Neural progenitor cell (in vitro differentiated cells): ENCODE data around the gene SMARCC2. TPM values are rescaled to one million over a fixed set of nuclear protein-coding genes. Genes with fewer than 3 reads are reported as not detected.

Experiments used
- DNase-seq: peaks from one replicate; pipeline ENCODE4 v3.0.0-alpha.2; 2016; ENCODE audit warnings: low spot score
- H2AFZ ChIP-seq: fragments of 200-600 bp; sonication (generic); replicated peaks from 2 replicates; pipeline ENCODE4 v1.6.1; 2016; ENCODE audit warnings: antibody characterized with exemption
- H3F3A ChIP-seq: fragments of 200-600 bp; sonication (generic); 2 replicates; pipeline ENCODE4 v1.6.1; 2016; ENCODE audit warnings: antibody characterized with exemption, low read depth
- H3K27ac ChIP-seq: fragments of 200-600 bp; sonication (generic); 2 replicates; pipeline ENCODE4 v1.5.1; 2016; ENCODE audit warnings: mild to moderate bottlenecking
- H3K27me3 ChIP-seq: fragments of 200-600 bp; sonication (generic); 2 replicates; pipeline ENCODE4 v1.6.1; 2016; ENCODE audit warnings: mild to moderate bottlenecking, moderate library complexity
- H3K36me3 ChIP-seq: fragments of 200-600 bp; sonication (generic); 2 replicates; pipeline ENCODE4 v1.5.1; 2016
- H3K4me1 ChIP-seq: fragments of 200-600 bp; sonication (generic); 2 replicates; pipeline ENCODE4 v1.6.1; 2016; ENCODE audit warnings: mixed run types
- H3K4me2 ChIP-seq: fragments of 200-600 bp; sonication (generic); 2 replicates; pipeline ENCODE4 v1.6.1; 2016
- H3K4me3 ChIP-seq: fragments of 200-600 bp; sonication (generic); 2 replicates; pipeline ENCODE4 v1.5.1; 2016
- H3K79me2 ChIP-seq: fragments of 200-600 bp; sonication (generic); 2 replicates; pipeline ENCODE4 v1.6.1; 2016; ENCODE audit warnings: low read depth
- H3K9ac ChIP-seq: fragments of 200-600 bp; sonication (generic); 2 replicates; pipeline ENCODE4 v1.6.1; 2016
- H3K9me3 ChIP-seq: fragments of 200-600 bp; sonication (generic); 2 replicates; pipeline ENCODE4 v1.5.1; 2016; ENCODE audit warnings: low read depth
- H4K20me1 ChIP-seq: fragments of 200-600 bp; sonication (generic); 2 replicates; pipeline ENCODE4 v1.6.1; 2016; ENCODE audit warnings: low read depth
- H3K27ac Mint-ChIP-seq: 3 replicates; pipeline ENCODE4 v1.8.0; 2021; ENCODE audit warnings: mixed read lengths
- H3K27me3 Mint-ChIP-seq: 2 replicates; pipeline ENCODE4 v1.8.0; 2022; ENCODE audit warnings: low read depth, mild to moderate bottlenecking, inconsistent platforms, moderate library complexity, mixed read lengths; ENCODE audit not compliant: insufficient read depth
- H3K36me3 Mint-ChIP-seq: 3 replicates; pipeline ENCODE4 v1.8.0; 2021; ENCODE audit warnings: mixed read lengths
- H3K4me1 Mint-ChIP-seq: 3 replicates; pipeline ENCODE4 v1.8.0; 2021; ENCODE audit warnings: mixed read lengths
- H3K4me3 Mint-ChIP-seq: 3 replicates; pipeline ENCODE4 v1.8.0; 2021; ENCODE audit warnings: mild to moderate bottlenecking, moderate library complexity, mixed read lengths
- H3K9me3 Mint-ChIP-seq: 3 replicates; pipeline ENCODE4 v1.8.0; 2020; ENCODE audit warnings: mixed read lengths
- CTCF ChIP-seq: fragments of 200-600 bp; sonication (generic); IDR thresholded peaks from 2 replicates; pipeline ENCODE4 v1.5.1; 2017; ENCODE audit warnings: antibody characterized with exemption, mild to moderate bottlenecking
- EZH2 ChIP-seq: fragments of 200-600 bp; sonication (generic); IDR thresholded peaks from 2 replicates; pipeline ENCODE4 v1.6.1; 2017; ENCODE audit warnings: antibody characterized with exemption, mild to moderate bottlenecking, moderate library complexity
- EZH2phosphoT487 ChIP-seq: fragments of 200-600 bp; sonication (generic); IDR thresholded peaks from 2 replicates; pipeline ENCODE4 v1.6.1; 2017; ENCODE audit warnings: antibody characterized with exemption
- total RNA-seq: library from RNA; depleted of rRNA; stranded (reverse); fragments of >200 nt; gene quantifications from 2 replicates; pipeline ENCODE4 v1.2.3, GENCODE V29; 2015; ENCODE audit warnings: low replicate concordance

The SMARCC2 gene
- total RNA-seq, 1 donor from 2014 or later, result 103 TPM

GRCh38 chr12:56122637-56123036 lies 66.6 kb downstream of the SMARCC2 start:
- H3K4me3 Mint-ChIP-seq, result no peak overlapping the region
- no peak overlapping the region for H2AFZ ChIP-seq
- no peak overlapping the region for H3K4me2 ChIP-seq
- H4K20me1 ChIP-seq, result peaks cover 21% of the 10 kb centered on the region
- no peak overlapping the region for H3K4me3 ChIP-seq
- H3K27me3 ChIP-seq, result no peaks in the 10 kb centered on the region
- H3K4me1 Mint-ChIP-seq, result peaks cover 42% of the 10 kb centered on the region
- H3K27me3 Mint-ChIP-seq, result peaks cover 7% of the 10 kb centered on the region
- H3K9me3 Mint-ChIP-seq, result no peaks in the 10 kb centered on the region
- peaks cover 15% of the 10 kb centered on the region for H3K79me2 ChIP-seq
- peaks cover 52% of the 10 kb centered on the region for H3F3A ChIP-seq
- peaks cover 24% of the 10 kb centered on the region for H3K4me1 ChIP-seq
- no peak for DNase-seq
- H3K9ac ChIP-seq, result no peak overlapping the region
- no peaks in the 10 kb centered on the region for H3K9me3 ChIP-seq
- H3K27ac Mint-ChIP-seq, result no peak overlapping the region
- TF ChIP-seq CTCF (no peak), EZH2 (no peak), EZH2phosphoT487 (no peak)
- peaks cover 12% of the 10 kb centered on the region for H3K36me3 Mint-ChIP-seq
- H3K27ac ChIP-seq, result no peak overlapping the region
- no peaks in the 10 kb centered on the region for H3K36me3 ChIP-seq

DNA sequence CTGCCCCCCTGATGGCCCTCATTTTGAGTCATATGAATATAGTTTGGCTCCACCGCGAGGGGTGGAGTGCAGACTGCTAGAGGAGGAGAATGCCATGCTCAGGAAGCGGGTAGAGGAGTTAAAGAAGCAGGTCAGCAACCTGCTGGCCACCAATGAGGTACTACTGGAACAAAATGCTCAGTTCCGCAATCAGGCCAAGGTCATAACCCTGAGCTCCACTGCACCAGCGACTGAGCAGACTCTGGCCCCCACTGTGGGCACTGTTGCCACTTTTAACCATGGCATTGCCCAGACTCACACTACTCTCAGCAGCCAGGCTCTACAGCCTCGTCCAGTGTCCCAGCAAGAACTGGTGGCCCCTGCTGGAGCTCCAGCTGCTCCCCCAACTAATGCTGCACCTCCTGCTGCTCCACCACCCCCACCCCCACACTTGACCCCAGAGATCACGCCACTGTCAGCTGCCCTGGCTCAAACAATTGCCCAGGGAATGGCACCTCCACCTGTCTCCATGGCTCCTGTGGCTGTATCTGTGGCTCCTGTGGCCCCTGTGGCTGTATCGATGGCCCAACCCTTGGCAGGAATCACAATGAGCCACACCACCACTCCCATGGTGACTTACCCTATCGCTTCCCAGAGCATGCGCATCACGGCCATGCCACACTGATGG lies 67.9 kb downstream of the SMARCC2 start:
- Histone ChIP-seq H3K9ac (no peak overlapping the region), H3K36me3 (peaks cover 3% of the 10 kb centered on the region), H3K79me2 (peaks cover 23% of the 10 kb centered on the region), H4K20me1 (peaks cover 26% of the 10 kb centered on the region), H2AFZ (no peak overlapping the region), H3K4me2 (no peak overlapping the region), H3K9me3 (no peaks in the 10 kb centered on the region), H3K27me3 (no peaks in the 10 kb centered on the region), H3K4me3 (no peak overlapping the region), H3K27ac (no peak overlapping the region), H3F3A (peaks cover 50% of the 10 kb centered on the region), H3K4me1 (peaks cover 13% of the 10 kb centered on the region)
- Mint-ChIP-seq H3K4me3 (peak overlapping the region; percentile 63), H3K36me3 (peaks cover 18% of the 10 kb centered on the region), H3K27ac (no peak overlapping the region), H3K4me1 (peaks cover 30% of the 10 kb centered on the region), H3K9me3 (no peaks in the 10 kb centered on the region), H3K27me3 (peaks cover 7% of the 10 kb centered on the region)
- TF ChIP-seq EZH2 (no peak), CTCF (no peak), EZH2phosphoT487 (no peak)
- no peak for DNase-seq

DNA sequence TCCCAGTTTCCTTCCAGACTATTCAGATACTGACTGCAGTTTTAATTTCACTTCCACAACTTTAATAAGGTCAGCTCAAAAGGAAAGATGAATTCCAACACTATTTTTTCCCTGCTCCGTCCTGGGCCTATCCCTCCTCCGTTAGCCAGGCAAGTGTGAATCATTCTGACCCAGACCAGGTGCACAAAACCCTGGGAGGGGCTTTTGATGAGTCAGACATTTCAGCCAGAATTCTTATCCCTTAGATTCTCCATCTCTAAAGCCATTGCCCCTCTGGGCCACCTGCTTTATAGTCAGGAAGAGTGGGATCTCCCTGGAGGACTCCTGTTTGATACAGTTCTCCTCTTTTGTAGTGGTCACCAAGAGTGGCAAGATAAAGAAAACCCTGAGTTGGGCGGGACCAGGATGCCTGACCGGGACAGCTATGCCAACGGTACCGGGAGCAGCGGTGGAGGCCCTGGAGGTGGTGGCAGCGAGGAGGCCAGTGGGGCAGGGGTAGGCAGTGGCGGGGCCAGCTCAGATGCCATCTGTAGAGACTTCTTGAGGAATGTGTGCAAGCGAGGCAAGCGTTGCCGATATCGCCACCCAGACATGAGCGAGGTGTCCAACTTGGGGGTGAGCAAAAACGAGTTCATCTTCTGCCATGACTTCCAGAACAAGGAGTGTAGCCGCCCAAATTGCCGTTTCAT lies 69.0 kb downstream of the SMARCC2 start:
- Histone ChIP-seq H3K27me3 (no peaks in the 10 kb centered on the region), H2AFZ (no peak overlapping the region), H3K36me3 (peaks cover 3% of the 10 kb centered on the region), H3K79me2 (peaks cover 23% of the 10 kb centered on the region), H3K27ac (no peak overlapping the region), H3K9me3 (no peaks in the 10 kb centered on the region), H4K20me1 (peaks cover 26% of the 10 kb centered on the region), H3K4me1 (peaks cover 12% of the 10 kb centered on the region), H3K9ac (no peak overlapping the region), H3F3A (peaks cover 45% of the 10 kb centered on the region), H3K4me2 (no peak overlapping the region), H3K4me3 (no peak overlapping the region)
- Mint-ChIP-seq H3K27me3 (peaks cover 7% of the 10 kb centered on the region), H3K36me3 (peaks cover 17% of the 10 kb centered on the region), H3K27ac (no peak overlapping the region), H3K9me3 (no peaks in the 10 kb centered on the region), H3K4me1 (peaks cover 25% of the 10 kb centered on the region), H3K4me3 (peak overlapping the region; percentile 60)
- DNase-seq, result no peak
- TF ChIP-seq CTCF (no peak), EZH2 (no peak), EZH2phosphoT487 (no peak)
